NCI-H748 treated with DMSO at 0.1 percent for 48 hours (cell line): ENCODE data around the gene PLEKHG5.
A peak's percentile ranks its signal among the peaks of the same experiment; 100 is the strongest.
"Not testable (repeated sequence)": the region's sequence is repeated elsewhere in the genome, so short reads cannot be mapped to it uniquely, and the experiment has no call there.

ENCODE experiments used
- DNase-seq: peaks from one replicate; lab custom pipeline; 2025; lab: John Stamatoyannopoulos, UW

PLEKHG5 gene

GRCh38 chr1:6495540-6496364 lies 4.3 kb upstream of the PLEKHG5 start:
- DNase-seq: no peak

GRCh38 chr1:6495041-6495441 lies 3.6 kb upstream of the PLEKHG5 start:
- no peak for DNase-seq

- no peak for DNase-seq
Measured at GRCh38 chr1:6494627-6495026, 3.2 kb upstream of the PLEKHG5 start.

- not testable (repeated sequence) for DNase-seq
Measured at GRCh38 chr1:6493834-6494223, 2.4 kb upstream of the PLEKHG5 start.

GRCh38 chr1:6491966-6492365 lies 499 bp upstream of the PLEKHG5 start:
- no peak for DNase-seq

- no peak for DNase-seq
Measured at GRCh38 chr1:6491081-6491449, 402 bp downstream of the PLEKHG5 start.

- DNase-seq: no peak
Measured at GRCh38 chr1:6490181-6491080, 1.0 kb downstream of the PLEKHG5 start.

GRCh38 chr1:6489799-6490180 lies 1.7 kb downstream of the PLEKHG5 start:
- DNase-seq: peak; percentile 21

GRCh38 chr1:6489383-6489765 lies 2.1 kb downstream of the PLEKHG5 start:
- no peak for DNase-seq

GRCh38 chr1:6488602-6489382 lies 2.7 kb downstream of the PLEKHG5 start:
- DNase-seq: no peak

GRCh38 chr1:6487804-6488484 lies 3.5 kb downstream of the PLEKHG5 start:
- no peak for DNase-seq

GRCh38 chr1:6486433-6487011 lies 4.9 kb downstream of the PLEKHG5 start:
- DNase-seq: peak; percentile 53

GRCh38 chr1:6485168-6486101 lies 6.0 kb downstream of the PLEKHG5 start:
- DNase-seq: no peak

GRCh38 chr1:6484826-6485167 lies 6.7 kb downstream of the PLEKHG5 start:
- DNase-seq: no peak

GRCh38 chr1:6483761-6484117 lies 7.7 kb downstream of the PLEKHG5 start:
- DNase-seq: no peak

- no peak for DNase-seq
Measured at GRCh38 chr1:6483017-6483760, 8.3 kb downstream of the PLEKHG5 start.

GRCh38 chr1:6481820-6482219 lies 9.6 kb downstream of the PLEKHG5 start:
- no peak for DNase-seq

- no peak for DNase-seq
Measured at GRCh38 chr1:6477039-6477820, 14.2 kb downstream of the PLEKHG5 start.

GRCh38 chr1:6476483-6476882 lies 15.0 kb downstream of the PLEKHG5 start:
- no peak for DNase-seq
